Liver (tissue), 9 donors: ENCODE results near the gene BBC3. TPM values are rescaled to one million over a fixed set of nuclear protein-coding genes. Genes with fewer than 3 reads are reported as not detected.

Experiments
- DNase-seq: peaks from one replicate; pipeline ENCODE4 v3.0.0-alpha.2; 2017; ENCODE audit warnings: low spot score
- H3K27ac ChIP-seq, 2 donors: one replicate each; pipeline ENCODE4 v1.7.0; 2013; ENCODE audit warnings: inconsistent platforms in 2 of 2, low read length in 2 of 2, control low read depth in 1 of 2, low read depth in 1 of 2, mild to moderate bottlenecking in 1 of 2
- H3K27me3 ChIP-seq, 4 donors: one replicate each; pipeline versions ENCODE4 v1.6.1 to v1.7.0; 2013; ENCODE audit warnings: low read length in 3 of 4, inconsistent platforms in 1 of 4, mild to moderate bottlenecking in 1 of 4, moderate library complexity in 1 of 4; ENCODE audit not compliant: control insufficient read depth in 4 of 4, insufficient read depth in 4 of 4
- H3K36me3 ChIP-seq, 4 donors: one replicate each; pipeline versions ENCODE4 v1.6.1 to v1.7.0; 2013; ENCODE audit warnings: low read length in 3 of 4, mild to moderate bottlenecking in 3 of 4, low read depth in 1 of 4, moderate library complexity in 1 of 4; ENCODE audit not compliant: control insufficient read depth in 4 of 4, insufficient read depth in 3 of 4
- H3K4me1 ChIP-seq, 4 donors: one replicate each; pipeline versions ENCODE4 v1.6.1 to v1.7.0; 2013; ENCODE audit warnings: low read length in 3 of 4, mild to moderate bottlenecking in 3 of 4, moderate library complexity in 1 of 4; ENCODE audit not compliant: control insufficient read depth in 4 of 4, insufficient read depth in 4 of 4
- H3K4me3 ChIP-seq, 3 donors: one replicate each; pipeline versions ENCODE4 v1.6.1 to v1.7.0; 2013; ENCODE audit warnings: low read length in 3 of 3, control low read depth in 1 of 3, low read depth in 1 of 3, mild to moderate bottlenecking in 1 of 3
- H3K9ac ChIP-seq, 2 donors: one replicate each; pipeline ENCODE4 v1.7.0; 2013; ENCODE audit warnings: low read length in 2 of 2, mild to moderate bottlenecking in 2 of 2, moderate library complexity in 2 of 2, control low read depth in 1 of 2, low read depth in 1 of 2
- H3K9me3 ChIP-seq, 4 donors: one replicate each; pipeline versions ENCODE4 v1.6.1 to v1.7.0; 2013; ENCODE audit warnings: low read length in 3 of 4; ENCODE audit not compliant: control insufficient read depth in 4 of 4
- ATF3 ChIP-seq: IDR thresholded peaks from 2 replicates; pipeline ENCODE4 v1.6.1; 2016; ENCODE audit warnings: antibody characterized with exemption
- CTCF ChIP-seq: fragments of 150-350 bp; IDR thresholded peaks from 2 replicates; pipeline ENCODE4 v1.5.1; 2017; ENCODE audit warnings: improper control_type of control experiment, low read depth, low read length; ENCODE audit not compliant: missing input control
- EGR1 ChIP-seq, 2 donors: IDR thresholded peaks; 2 replicates each; pipeline ENCODE4 v1.6.1; 2016 to 2018; ENCODE audit warnings: antibody characterized with exemption in 2 of 2, low read depth in 2 of 2
- FOXA1 ChIP-seq: IDR thresholded peaks from 2 replicates; pipeline ENCODE4 v1.6.1; 2016; ENCODE audit warnings: antibody characterized with exemption
- FOXA2 ChIP-seq: IDR thresholded peaks from 2 replicates; pipeline ENCODE4 v1.6.1; 2016; ENCODE audit warnings: antibody characterized with exemption
- GABPA ChIP-seq, 2 donors: IDR thresholded peaks in 1 of 2; conservative IDR thresholded peaks in 1 of 2; 2 replicates each; pipeline ENCODE4 v1.6.1; 2016; ENCODE audit warnings: antibody characterized with exemption in 2 of 2, mild to moderate bottlenecking in 1 of 2, moderate library complexity in 1 of 2
- HNF4A ChIP-seq, 2 donors: conservative IDR thresholded peaks; 2 replicates each; pipeline ENCODE4 v1.6.1; 2016; ENCODE audit warnings: antibody characterized with exemption in 2 of 2, mild to moderate bottlenecking in 2 of 2
- HNF4G ChIP-seq: IDR thresholded peaks from 2 replicates; pipeline ENCODE4 v1.6.1; 2016; ENCODE audit warnings: antibody characterized with exemption
- JUND ChIP-seq, 2 donors: IDR thresholded peaks; 2 replicates each; pipeline ENCODE4 v1.6.1; 2016; ENCODE audit warnings: antibody characterized with exemption in 2 of 2
- MAX ChIP-seq: IDR thresholded peaks from 2 replicates; pipeline ENCODE4 v1.6.1; 2016; ENCODE audit warnings: antibody characterized with exemption
- NR2F2 ChIP-seq: IDR thresholded peaks from 2 replicates; pipeline ENCODE4 v1.6.1; 2016; ENCODE audit warnings: antibody characterized with exemption
- RAD21 ChIP-seq, 2 donors: IDR thresholded peaks; 2 replicates each; pipeline ENCODE4 v1.6.1; 2016; ENCODE audit warnings: antibody characterized with exemption in 2 of 2, mild to moderate bottlenecking in 2 of 2
- REST ChIP-seq: IDR thresholded peaks from 2 replicates; pipeline ENCODE4 v1.6.1; 2016; ENCODE audit warnings: antibody characterized with exemption, mild to moderate bottlenecking
- RXRA ChIP-seq, 2 donors: IDR thresholded peaks; 2 replicates each; pipeline ENCODE4 v1.6.1; 2017 to 2018; ENCODE audit warnings: antibody characterized with exemption in 2 of 2, mild to moderate bottlenecking in 1 of 2
- SP1 ChIP-seq: IDR thresholded peaks from 2 replicates; pipeline ENCODE4 v1.6.1; 2018; ENCODE audit warnings: antibody characterized with exemption, mild to moderate bottlenecking
- TAF1 ChIP-seq: conservative IDR thresholded peaks from 2 replicates; pipeline ENCODE4 v1.6.1; 2016; ENCODE audit warnings: antibody characterized with exemption, mild to moderate bottlenecking
- YY1 ChIP-seq: IDR thresholded peaks from 2 replicates; pipeline ENCODE4 v1.6.1; 2016; ENCODE audit warnings: antibody characterized with exemption, mild to moderate bottlenecking
- ZBTB33 ChIP-seq: IDR thresholded peaks from 2 replicates; pipeline ENCODE4 v1.6.1; 2016; ENCODE audit warnings: antibody characterized with exemption
- WGBS: extraction: QIAGEN DNeasy Blood & Tissue Kit; methylation state at CpG from one replicate; pipeline ENCODE4 v1.1.7; 2013; 5-methylcytosine and 5-hydroxymethylcytosine counted together
- polyA plus RNA-seq, 2 donors: library from polyadenylated mRNA; stranded (reverse) in 1 of 2; unstranded in 1 of 2; fragments of 200-250 nt in 1 of 2; fragments of >200 nt in 1 of 2; fragmentation: Nextera tagmentation in 1 of 2; extraction: Ambion mirVana in 1 of 2; gene quantifications; one replicate each; pipeline versions ENCODE4 v1.2.1 to v1.2.3, GENCODE V29; 2013 to 2015
- total RNA-seq, 2 donors: library from RNA; depleted of rRNA; stranded (reverse); fragments of >200 nt; gene quantifications; one replicate each; pipeline ENCODE4 v1.2.3, GENCODE V29; 2014
- donor health status: healthy.
- donor health status: healthy.
- donor health status: healthy.
- donor health status: healthy.
- donor health status: healthy.

Gene BBC3
- total and polyA plus RNA-seq, 4 donors: 0.35 to 2.6 (median 1.6) TPM

GRCh38 chr19:47176627-47177090 lies 54.3 kb downstream of the BBC3 start:
- Histone ChIP-seq H3K9me3 (no peaks in the 10 kb centered on the region), H3K27me3 (no peaks in the 10 kb centered on the region), H3K36me3 (peaks cover 2 to 13% (median 6%) of the 10 kb centered on the region in 4 donors), H3K4me1 (no peaks in the 10 kb centered on the region), H3K9ac (no peak overlapping the region), H3K4me3 (no peak overlapping the region), H3K27ac (no peak overlapping the region)
- 62% methylated on average over 5 of the region's 5 CpGs for WGBS
- TF ChIP-seq MAX: no peak
- TF ChIP-seq GABPA (IDR thresholded peaks at IDR 0.05 in 1 of 2, conservative IDR thresholded peaks at IDR 0.05 in 1 of 2): no peak
- no peak for TF ChIP-seq ATF3
- TF ChIP-seq EGR1 (IDR thresholded peaks at IDR 0.05; ENCODE audit: low read depth in 2 of 2): no peak
- no peak for DNase-seq

GRCh38 chr19:47176071-47176626 lies 54.9 kb downstream of the BBC3 start:
- DNase-seq: no peak
- H3K36me3 ChIP-seq: peaks cover 2 to 13% (median 5%) of the 10 kb centered on the region in 4 donors
- no peak overlapping the region for H3K27ac ChIP-seq
- H3K9me3 ChIP-seq: no peaks in the 10 kb centered on the region
- no peaks in the 10 kb centered on the region for H3K27me3 ChIP-seq
- no peak overlapping the region for H3K9ac ChIP-seq
- WGBS: 86% methylated on average over 5 of the region's 5 CpGs
- TF ChIP-seq YY1: no peak
- no peak for TF ChIP-seq RAD21 (IDR thresholded peaks at IDR 0.05)
- no peak for TF ChIP-seq TAF1
- no peak for TF ChIP-seq CTCF
- no peak for TF ChIP-seq SP1
- no peak for TF ChIP-seq MAX
- TF ChIP-seq FOXA1: no peak
- TF ChIP-seq ZBTB33: no peak
- TF ChIP-seq GABPA (IDR thresholded peaks at IDR 0.05 in 1 of 2, conservative IDR thresholded peaks at IDR 0.05 in 1 of 2): no peak
- TF ChIP-seq REST: no peak
- no peak for TF ChIP-seq HNF4A (conservative IDR thresholded peaks at IDR 0.05)
- no peak for TF ChIP-seq NR2F2
- TF ChIP-seq ATF3: no peak
- no peak for TF ChIP-seq HNF4G
- no peak for TF ChIP-seq JUND (IDR thresholded peaks at IDR 0.05)
- no peak for TF ChIP-seq FOXA2
- no peak for TF ChIP-seq EGR1 (IDR thresholded peaks at IDR 0.05; ENCODE audit: low read depth in 2 of 2)
- TF ChIP-seq RXRA (IDR thresholded peaks at IDR 0.05): no peak
- no peak overlapping the region for H3K4me3 ChIP-seq
- no peaks in the 10 kb centered on the region for H3K4me1 ChIP-seq
